Uterus (tissue), 2 donors: ENCODE data around the gene THOC2.

Experiments used
- CTCF ChIP-seq, 4 experiments: fragments of 200-600 bp in 2 of 4; fragments of 450-650 bp in 2 of 4; sonication (generic) in 2 of 4; IDR thresholded peaks; one replicate each; pipeline ENCODE4 v1.5.1; 2016 to 2019; ENCODE audit warnings: antibody characterized with exemption in 4 of 4, mild to moderate bottlenecking in 2 of 4, moderate library complexity in 1 of 4
- POLR2A ChIP-seq, 2 donors: fragments of 450-650 bp; IDR thresholded peaks; one replicate each; pipeline ENCODE4 v1.6.1; 2016; ENCODE audit warnings: antibody characterized with exemption in 2 of 2, mild to moderate bottlenecking in 1 of 2, moderate library complexity in 1 of 2

- TF ChIP-seq CTCF (IDR thresholded peaks at IDR 0.05) (no peak), POLR2A (IDR thresholded peaks at IDR 0.05) (no peak)
Measured at GRCh38 chrX:123731258-123731986, 1.4 kb downstream of the THOC2 start.
